K562 treated with DMSO at 1 percent for 48 hours (cell line): ENCODE measurements around the gene NEUROD6. TPM values are rescaled to one million over a fixed set of nuclear protein-coding genes. Genes with fewer than 3 reads are reported as not detected.

ENCODE experiments used
- total RNA-seq: library from RNA; unstranded; fragments of 300-600 nt; gene quantifications from 2 replicates; pipeline ENCODE4 v1.2.3, GENCODE V29; 2022; ENCODE audit warnings: low replicate concordance; ENCODE audit errors: extremely low read depth

The NEUROD6 gene
- total RNA-seq = not detected in 2 replicates

DNA sequence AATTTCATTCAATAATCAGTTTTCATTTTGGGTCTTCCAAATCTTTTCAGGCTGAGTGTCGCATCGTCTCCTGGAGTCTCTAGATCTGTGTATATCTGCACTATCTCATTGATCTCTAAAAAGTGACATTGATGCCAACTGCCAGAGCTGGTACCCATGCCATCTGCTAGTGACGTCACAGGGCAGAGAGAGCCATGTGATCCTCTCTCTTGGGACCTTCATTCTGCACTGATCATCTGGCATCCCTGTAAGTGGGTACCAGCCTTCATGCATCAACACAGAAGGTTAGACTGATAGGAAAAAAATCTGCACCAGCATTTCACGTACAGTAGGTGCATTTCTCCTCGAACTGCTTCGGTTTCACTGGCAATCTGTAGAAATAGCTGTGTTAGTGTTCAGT lies at the start of gene NEUROD6:
TSS of gene NEUROD6 (minus strand) at position 124 of the 400 bp plus-strand sequence. CDS start 1,458 bp downstream, outside the sequence.

Other genes starting within 250 kb of the NEUROD6 start
- gene ITPRID1, start 173.4 kb upstream of the NEUROD6 start, total RNA-seq = not detected in 2 replicates